RWPE1 (cell line): ENCODE data around the gene CD1C.

Experiments
- CTCF ChIA-PET: fragments of 350-600 bp; sonication (Branson Sonifier 250); formaldehyde crosslinking; extraction: SDS; loops from one replicate; lab custom pipeline; 2021; lab: Yijun Ruan, JAX
- POLR2A ChIA-PET: fragments of 400-600 bp; formaldehyde crosslinking; extraction: SDS; loops from one replicate; lab custom pipeline; 2020; ENCODE audit warnings: antibody characterized with exemption; ENCODE audit not compliant: low non-redundant PET; lab: Yijun Ruan, JAX
- DNase-seq: peaks from one replicate; pipeline ENCODE4 v3.0.0; 2012; ENCODE audit warnings: low spot score
- H3K27ac ChIP-seq: fragments of 450-650 bp; 2 replicates; pipeline ENCODE4 v1.5.1; 2017
- TF ChIP-seq, protein P1 (sequence below): fragments of 450-650 bp; conservative IDR thresholded peaks from 2 replicates; pipeline ENCODE4 v1.5.1; 2017; ENCODE audit warnings: low read depth, mild to moderate bottlenecking

Gene CD1C

GRCh38 chr1:158329733-158330132 is 40.0 kb downstream of the CD1C start:
- CTCF ChIA-PET = no interaction called here
- TF ChIP-seq, protein P1, sequence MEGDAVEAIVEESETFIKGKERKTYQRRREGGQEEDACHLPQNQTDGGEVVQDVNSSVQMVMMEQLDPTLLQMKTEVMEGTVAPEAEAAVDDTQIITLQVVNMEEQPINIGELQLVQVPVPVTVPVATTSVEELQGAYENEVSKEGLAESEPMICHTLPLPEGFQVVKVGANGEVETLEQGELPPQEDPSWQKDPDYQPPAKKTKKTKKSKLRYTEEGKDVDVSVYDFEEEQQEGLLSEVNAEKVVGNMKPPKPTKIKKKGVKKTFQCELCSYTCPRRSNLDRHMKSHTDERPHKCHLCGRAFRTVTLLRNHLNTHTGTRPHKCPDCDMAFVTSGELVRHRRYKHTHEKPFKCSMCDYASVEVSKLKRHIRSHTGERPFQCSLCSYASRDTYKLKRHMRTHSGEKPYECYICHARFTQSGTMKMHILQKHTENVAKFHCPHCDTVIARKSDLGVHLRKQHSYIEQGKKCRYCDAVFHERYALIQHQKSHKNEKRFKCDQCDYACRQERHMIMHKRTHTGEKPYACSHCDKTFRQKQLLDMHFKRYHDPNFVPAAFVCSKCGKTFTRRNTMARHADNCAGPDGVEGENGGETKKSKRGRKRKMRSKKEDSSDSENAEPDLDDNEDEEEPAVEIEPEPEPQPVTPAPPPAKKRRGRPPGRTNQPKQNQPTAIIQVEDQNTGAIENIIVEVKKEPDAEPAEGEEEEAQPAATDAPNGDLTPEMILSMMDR = no peak
- no peak for DNase-seq
- POLR2A ChIA-PET = no interaction called here
- no peak overlapping the region for H3K27ac ChIP-seq

- ChIA-PET CTCF (no interaction called here), POLR2A (no interaction called here)
- H3K27ac ChIP-seq = no peak overlapping the region
- TF ChIP-seq, protein P1 = no peak
- DNase-seq = no peak
These were observed 40.8 kb downstream of the CD1C start for GRCh38 chr1:158330391-158331105.

DNA sequence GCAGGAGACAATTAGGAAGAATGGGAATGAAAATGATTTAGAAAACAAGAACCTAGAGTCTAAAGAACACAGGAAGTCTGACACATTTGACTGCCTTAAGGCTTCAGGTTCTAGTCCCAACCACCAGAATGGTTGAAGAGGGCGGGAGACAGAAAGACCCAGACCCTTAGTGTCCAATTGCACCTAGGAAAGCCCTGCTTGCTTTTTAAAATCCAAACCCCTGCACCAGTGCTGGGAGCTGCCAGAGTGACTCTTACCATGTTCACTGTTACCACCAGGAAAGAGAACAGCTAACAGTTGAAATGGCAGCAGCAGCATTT is 41.3 kb downstream of the CD1C start:
- TF ChIP-seq, protein P1 = no peak
- POLR2A ChIA-PET = no interaction called here
- H3K27ac ChIP-seq = no peak overlapping the region
- CTCF ChIA-PET = no interaction called here
- DNase-seq = no peak

DNA sequence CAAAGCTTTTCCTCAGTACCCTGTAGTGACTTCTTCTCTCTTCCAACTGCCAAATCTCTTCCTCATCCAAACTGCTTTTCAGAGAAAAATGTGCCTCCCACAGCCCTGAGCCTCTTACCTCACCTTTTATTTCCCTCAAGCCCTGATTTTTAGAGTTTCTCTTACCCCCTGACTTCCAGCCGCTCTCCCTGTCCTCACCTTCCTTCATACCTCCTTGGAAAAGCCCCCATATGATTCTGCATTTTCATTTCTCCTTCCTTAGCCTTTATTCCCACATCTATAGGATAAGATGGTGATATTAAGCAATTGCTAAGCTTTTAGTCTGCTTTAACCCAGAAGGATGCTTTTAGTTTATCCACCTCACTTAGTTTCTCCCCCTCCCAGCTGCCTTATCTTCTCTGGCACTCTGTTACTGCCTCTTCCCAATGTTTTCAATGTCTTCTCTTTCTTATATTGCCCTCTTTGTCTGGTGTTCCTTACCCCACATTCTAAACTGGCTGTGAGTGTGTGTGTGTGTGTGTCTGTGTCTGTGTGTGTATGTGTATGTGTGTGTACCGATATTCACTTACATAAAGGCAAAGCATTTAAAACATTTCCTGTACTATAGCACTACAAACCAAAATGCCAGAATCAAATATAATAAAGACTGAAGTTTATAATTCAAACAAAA is 41.9 kb downstream of the CD1C start, which contains the start of gene CD1B:
CD1B (minus strand) TSS at position 51 of the 670 bp plus-strand sequence. CDS start 108 bp downstream, outside the sequence.
- no peak within 1 kb of the TSS for H3K27ac ChIP-seq
- DNase-seq = no peak
- ChIA-PET CTCF (interaction anchor here (0.7 kb wide), 1 partner anchor 126 kb away, joined by 3 read pairs; no protein-coding TSS in a partner anchor), POLR2A (no interaction called here)
- TF ChIP-seq, protein P1 = no peak

GRCh38 chr1:158333405-158334155 is 43.9 kb downstream of the CD1C start:
- ChIA-PET POLR2A (no interaction called here), CTCF (no interaction called here)
- no peak overlapping the region for H3K27ac ChIP-seq
- no peak for DNase-seq
- TF ChIP-seq, protein P1 = no peak

DNA sequence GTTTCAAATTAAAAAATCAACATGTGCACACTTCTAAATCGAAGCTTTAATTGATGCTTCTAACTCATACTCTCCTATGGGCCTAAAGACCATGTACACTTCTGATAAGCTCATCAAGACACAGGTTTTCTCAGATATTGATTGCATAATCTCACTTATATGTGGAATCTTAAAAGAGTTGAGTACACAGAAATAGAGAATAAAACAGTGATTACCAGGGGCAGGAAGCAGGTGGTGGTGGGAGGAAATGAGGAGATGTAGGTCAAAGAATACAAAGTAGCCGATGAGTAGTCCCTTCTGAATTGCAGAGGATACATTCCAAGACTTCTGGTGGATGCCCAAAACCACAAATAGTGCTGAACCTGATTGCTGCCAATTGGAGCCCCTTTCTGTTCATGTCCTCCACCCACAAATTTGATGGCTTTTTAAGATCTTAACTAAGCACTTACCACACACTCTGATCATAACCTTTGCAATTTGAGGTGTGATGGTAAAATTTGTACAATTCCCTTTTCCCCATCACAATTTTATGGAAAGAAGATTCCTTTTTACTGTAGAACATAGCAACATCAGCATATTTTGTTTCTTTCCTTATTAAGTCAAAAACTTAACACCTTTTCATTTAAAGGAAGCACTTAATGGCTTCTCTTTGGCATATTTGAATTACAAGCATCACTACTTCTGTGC is 44.9 kb downstream of the CD1C start:
- H3K27ac ChIP-seq = no peak overlapping the region
- DNase-seq = no peak
- CTCF ChIA-PET = no interaction called here
- TF ChIP-seq, protein P1 = no peak
- POLR2A ChIA-PET = no interaction called here
